Fibroblast of skin of abdomen (primary cell): ENCODE measurements around the gene KRT82.
"Not testable (repeated sequence)": the region's sequence is repeated elsewhere in the genome, so short reads cannot be mapped to it uniquely, and the experiment has no call there.

ENCODE experiments used
- DNase-seq: peaks from one replicate; pipeline ENCODE4 v3.0.0-alpha.2; 2013

KRT82 gene

DNA sequence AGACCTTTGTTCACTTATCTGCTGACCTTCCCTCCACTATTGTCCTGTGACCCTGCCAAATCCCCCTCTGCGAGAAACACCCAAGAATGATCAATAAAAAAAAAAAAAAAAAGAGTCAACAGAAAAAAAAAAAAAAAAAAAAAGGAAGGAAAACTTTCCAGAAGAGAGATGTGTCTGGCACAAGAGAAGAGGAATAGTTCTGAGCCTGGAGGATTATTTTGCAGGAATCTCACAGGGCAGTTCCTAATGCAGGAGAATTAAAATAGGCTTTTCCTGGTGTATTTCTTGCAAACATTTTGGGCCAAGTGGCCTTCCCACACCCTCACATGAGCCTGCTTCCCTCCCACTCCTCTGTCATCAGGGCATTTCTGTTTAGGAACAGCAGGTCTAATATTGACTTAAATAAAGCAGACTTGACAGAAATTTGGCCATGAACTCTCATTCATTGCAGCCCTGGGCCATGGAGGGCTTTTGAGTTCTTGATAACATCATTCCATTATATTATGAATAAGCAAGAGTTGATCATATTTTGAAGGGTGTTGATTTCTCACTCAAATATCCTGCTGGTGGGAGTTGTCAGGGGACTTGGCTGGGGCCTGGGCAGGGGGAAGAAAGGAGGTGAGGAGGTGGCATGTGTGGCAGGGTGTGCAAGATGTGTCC lies 4.6 kb upstream of the KRT82 start:
- DNase-seq = not testable (repeated sequence)

DNA sequence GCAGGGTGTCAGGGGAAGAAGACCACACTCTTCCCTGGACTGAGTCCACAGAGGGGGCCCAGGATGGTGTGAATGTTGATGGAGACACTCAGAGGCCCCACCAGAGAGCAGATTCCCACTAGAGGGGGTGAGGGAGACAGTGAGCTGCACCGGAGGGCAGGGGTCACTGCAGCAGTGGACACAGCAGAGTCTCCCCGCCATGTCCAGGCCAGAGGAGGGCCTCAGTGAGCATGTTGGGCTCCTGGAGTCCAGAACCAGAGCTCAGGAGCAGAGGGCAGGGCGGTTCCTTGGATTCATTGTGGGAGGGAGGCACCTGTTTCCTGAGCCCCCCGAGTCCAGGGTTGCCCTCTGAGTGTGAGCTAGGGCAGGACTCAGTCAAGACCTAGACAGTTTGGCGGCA lies 1.8 kb upstream of the KRT82 start:
- DNase-seq = no peak

DNA sequence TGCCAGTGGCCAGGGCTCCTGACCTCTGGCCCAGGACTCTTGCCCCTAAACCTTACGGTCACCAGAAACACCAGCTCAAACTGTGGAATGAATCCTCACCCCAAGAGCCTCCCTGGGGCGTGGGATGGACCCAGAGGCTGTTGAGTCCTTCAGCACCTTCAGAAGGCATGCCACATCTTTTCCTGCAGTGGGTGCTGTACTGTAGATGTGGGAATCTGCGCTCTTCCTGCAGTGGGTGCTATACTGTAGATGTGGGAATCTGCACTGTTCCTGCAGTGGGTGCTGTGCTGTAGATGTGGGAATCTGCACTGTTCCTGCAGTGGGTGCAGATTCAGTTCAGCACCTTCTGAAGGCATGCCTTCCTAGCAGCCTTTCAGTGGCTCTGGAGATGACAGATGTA lies 1.2 kb downstream of the KRT82 start:
- DNase-seq = no peak

DNA sequence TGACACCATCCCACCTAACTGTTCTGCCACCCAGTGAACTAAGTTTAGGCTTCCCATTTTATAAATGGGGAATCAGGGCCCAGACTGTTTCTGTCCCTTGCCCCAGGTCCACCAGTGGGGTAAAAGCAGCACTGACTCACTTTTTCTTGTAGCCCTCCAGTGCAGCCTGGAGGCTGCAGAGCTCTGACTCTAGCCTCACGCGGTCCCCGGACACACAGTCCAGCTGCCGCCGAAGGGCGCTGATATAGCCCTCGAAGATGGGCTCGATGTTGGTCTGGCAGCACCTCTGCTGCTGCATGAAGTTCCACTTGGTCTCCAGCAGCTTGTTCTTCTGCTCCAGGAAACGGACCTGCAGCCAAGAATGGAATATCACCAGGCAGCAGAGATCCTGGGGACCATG lies 2.6 kb downstream of the KRT82 start:
- no peak for DNase-seq

DNA sequence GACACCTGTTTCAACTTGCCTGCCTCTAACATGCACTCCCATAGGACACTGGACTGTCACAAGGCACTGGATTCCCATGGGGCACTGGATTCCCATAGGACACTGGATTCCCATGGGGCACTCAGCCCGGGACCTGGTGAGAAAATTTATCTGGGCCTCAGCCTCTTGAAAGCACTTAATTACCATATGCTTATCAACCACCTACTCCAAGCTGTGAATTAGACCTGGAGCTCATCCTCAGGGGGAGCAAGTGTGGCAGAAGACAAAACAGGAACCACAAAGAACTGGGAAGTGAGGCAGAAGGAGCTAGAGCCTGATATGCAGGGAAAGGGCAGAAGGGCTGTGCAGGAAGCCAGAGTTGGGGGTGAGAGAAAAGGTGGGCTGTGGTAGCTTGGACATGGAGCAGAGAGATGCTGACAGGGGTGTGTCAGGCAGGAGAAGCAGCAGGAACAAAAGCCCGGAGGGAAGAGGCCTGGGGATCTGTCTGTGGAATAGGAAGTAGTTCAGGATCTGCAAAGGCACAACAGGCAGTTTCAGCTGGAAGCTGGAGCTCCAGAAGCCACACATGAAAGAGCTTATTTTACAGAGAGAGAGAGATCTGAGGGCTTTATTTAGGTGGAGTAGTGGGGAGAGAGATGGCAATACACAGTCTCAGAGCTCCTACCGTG lies 3.1 kb downstream of the KRT82 start:
- DNase-seq = no peak

DNA sequence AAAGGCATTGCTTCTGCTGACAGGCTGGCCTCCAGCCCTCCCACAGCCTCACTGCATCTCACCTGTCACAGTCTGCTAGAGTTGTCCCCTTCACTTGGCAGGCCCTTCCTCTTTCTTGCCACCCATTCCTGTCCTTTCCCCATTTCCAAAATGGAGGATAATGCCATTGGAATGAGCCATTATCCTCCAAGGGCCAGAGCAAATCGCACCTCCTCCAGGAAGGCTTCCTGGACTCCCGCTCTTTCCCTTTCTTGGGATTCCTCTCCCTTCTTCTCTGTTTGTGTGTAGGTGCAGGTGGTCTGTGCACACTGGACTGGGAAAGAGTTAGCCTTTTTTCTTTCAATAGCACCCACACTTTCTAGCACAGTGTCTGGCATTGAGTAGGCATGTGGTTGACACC lies 3.8 kb downstream of the KRT82 start:
- no peak for DNase-seq

DNA sequence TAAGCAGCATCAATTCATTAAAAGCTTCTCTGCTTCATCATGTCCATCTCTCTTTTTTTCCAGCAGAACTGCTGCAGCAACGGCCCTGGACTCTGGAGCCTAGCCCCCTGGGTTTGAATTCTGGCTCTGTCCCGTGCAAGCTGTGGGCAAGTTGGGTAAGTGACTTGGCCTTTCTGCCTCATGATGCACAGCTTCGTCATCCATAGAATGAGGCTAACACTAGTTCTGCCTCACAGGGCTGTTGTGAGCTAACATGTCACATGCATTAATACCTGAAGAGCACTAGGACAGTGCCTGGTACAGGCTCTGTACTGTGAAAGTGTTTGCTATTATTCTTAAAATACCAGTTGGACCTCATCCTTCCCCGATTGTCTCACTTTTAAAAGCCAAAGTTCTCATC lies 4.2 kb downstream of the KRT82 start:
- no peak for DNase-seq

DNA sequence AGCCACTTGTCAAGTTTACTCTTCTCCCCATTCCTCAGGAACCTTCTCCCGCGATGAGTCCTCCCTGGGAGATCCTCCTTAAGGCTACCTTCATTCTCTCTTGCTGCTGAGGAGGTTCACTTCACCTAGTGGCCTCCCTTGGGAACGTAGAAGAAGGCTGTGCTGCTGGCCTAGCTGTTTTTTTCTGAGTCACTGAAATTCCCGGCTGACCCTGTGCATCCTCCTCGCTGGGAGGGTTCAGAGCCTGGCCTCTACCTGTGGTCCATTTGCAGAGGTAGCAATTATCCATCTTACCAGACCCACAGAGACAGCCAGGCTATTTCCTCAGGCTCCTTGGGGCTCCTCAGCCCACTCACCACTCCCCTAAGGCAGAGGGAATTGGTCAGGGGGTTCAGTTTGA lies 4.6 kb downstream of the KRT82 start:
- no peak for DNase-seq

DNA sequence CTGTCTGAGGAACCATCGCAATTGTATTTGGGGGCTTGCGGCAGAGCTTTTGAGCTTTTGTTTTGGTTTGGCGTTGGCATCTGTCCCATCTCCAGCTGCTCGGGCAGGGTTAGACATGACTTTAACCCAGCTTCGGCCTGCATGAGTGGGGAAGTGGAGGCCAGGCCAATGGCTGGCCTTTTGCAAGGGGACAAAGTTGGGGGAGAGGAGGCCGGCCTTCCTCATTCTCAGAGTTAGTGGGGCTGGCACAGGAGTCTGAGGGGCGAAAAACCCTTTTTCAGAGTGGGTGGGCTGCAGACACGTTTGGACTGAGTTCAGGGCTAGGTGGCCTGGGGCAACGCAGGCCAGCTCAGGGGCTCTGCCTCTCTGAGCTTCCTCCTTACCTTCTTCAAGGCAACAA lies 5.2 kb downstream of the KRT82 start:
- no peak for DNase-seq

DNA sequence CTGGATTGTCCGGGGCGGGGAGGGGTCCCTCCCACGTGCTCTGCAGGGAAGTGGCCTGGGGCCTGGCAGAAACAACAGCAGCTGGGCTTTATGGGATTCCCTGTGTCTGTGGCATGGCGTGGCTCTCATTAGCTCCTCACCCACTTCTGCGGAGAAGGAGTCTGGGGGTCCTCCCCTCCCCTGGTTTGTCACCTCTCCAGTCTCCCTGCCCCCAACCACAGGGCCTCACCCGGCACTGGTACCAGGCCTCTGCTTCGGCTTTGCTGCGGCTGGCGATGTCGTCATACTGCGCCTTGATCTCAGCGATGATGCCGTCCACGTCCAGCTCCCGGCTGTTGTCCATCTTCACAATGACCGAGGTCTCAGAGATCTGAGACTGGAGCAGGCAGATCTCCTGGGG lies 6.4 kb downstream of the KRT82 start:
- no peak for DNase-seq

DNA sequence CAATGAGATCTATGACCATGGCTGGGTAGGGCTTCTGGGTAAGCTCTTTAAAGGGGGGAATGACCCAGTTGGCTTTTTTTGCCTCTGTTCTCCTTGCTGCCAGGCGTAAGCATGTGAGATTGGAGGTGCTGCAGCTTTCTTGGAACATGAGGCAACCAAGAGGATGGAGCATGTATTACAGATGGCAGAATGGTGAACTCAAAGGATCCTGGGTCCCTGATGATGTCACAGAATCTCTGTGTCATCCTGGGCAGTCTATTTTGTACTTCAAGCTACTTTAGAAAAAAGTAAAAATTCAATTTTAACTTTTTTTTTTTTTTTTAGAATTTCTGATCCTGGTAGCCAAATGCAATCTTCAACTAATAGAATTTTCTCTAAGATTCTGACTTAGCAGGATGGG lies 8.0 kb downstream of the KRT82 start:
- DNase-seq = no peak

DNA sequence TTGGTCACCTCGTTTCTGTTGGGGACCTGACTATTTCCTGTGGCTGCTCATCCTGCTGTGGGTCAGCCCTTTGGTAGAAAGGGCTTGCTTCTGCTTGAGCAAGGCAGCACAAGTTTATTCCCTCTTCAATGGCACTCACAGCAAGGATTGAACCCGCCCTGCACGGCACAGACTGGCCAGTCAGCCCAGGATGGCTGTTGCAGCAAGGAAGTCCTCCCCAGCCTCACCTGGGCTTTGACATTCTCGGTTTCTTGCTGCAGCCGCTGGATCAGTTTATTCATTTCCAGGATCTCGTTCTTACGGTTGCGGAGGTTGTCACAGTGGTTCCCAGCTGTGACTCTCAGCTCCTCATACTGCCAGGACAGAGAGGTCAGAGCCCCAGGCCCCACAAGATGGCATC lies 9.5 kb downstream of the KRT82 start:
- DNase-seq = no peak

DNA sequence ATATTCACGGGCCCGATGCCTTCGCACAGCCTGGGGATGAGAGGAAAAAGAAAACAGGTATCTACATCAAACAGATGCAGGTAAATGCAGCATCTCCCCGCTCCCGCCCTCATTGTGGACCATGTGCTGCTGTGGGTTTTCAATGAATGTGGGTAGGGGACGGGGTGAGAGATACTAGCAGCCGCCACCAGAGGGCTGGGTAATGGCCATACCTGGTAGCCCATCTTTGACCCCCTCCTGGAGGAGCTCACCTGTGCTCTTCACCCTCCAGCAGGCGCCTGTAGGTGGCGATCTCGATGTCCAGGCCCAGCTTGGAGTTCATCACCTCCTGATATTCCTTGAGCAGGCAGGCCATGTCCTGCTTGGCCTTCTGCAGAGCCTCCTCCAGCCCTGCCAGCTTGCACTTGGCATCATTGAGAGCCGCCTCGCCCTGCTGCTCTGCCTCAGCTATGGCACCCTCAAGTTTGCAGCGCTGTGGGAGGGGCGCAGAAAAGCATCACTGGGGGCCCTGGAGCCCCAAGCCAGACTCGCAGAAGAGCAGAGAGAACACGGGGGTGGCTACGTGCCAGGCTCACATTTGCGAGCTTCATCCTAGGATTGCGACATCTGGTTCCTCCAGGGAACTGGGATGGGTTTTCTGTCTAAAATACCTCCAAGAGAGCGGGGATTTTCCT lies 10.2 kb downstream of the KRT82 start:
- peak; percentile 54 for DNase-seq

DNA sequence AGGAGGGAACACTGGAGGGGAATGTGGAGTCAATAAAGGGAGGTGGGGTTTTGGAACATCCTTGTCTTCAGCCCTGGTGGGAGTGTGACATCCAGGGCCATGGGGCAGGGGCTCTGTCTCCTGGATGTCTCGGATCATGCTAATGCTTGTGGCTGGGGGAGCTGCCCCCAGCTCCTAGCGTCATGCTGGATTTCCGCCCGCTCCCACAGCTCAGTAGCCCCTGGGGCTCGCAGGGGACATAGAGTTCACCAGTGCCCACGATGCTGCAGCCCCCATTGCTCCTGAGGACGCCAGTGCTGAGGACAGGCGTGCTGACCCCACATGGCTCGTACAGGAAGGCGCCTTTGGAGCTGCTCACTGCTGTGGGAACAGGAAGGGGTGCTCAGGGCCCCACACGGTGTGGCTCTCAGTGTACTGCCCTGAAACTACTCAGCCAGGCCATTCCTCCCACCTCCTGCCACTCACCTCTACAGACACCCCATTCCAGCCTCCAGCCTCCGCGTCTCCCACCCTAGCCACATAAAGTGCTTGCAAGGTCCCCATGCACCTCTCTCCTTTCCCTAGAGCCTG lies 11.2 kb downstream of the KRT82 start:
- DNase-seq = no peak

DNA sequence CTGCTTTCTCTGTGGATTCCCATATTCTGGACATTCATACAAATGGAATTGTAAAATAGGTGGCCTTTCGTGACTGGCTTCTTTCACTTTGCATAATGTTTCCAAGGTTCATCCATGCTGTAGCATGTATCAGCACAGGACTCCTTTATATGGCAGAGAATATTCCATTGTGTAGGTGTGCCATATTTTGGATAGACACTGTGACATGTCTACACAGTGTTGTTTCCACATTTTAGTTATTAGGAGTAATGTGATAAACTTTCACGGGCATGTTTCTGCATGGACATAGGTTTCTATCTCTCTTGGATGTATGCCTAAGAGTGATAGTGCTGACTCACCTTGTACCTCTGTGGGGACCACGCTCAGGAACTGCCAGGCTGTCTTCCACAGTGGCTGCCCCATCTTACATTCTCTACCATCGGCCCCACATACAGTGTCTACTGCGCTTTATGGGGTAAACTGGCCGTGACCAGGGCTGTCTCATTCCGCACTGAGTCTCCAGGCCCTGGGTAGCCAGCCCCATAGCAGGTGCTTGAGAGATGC lies 13.6 kb downstream of the KRT82 start:
- DNase-seq = no peak

DNA sequence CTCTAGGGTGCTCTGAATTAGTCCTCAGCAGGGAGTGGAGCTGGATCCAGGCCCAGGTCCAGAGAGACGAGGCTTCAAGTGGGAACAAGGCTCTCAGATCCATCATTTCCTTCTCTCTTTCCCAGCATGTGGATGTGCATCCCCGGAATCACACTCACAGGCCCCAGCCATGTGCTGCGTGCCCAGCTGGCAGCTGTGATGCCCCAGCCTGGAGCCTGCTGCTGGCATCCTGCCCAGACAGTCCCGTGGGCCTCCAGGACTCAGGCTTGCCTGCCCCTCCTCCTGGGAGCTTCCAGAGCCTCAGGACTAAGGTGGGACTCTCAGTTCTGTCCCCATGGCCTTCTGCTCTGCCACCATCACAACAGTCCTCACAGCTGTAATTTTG lies 14.5 kb downstream of the KRT82 start:
- no peak for DNase-seq

DNA sequence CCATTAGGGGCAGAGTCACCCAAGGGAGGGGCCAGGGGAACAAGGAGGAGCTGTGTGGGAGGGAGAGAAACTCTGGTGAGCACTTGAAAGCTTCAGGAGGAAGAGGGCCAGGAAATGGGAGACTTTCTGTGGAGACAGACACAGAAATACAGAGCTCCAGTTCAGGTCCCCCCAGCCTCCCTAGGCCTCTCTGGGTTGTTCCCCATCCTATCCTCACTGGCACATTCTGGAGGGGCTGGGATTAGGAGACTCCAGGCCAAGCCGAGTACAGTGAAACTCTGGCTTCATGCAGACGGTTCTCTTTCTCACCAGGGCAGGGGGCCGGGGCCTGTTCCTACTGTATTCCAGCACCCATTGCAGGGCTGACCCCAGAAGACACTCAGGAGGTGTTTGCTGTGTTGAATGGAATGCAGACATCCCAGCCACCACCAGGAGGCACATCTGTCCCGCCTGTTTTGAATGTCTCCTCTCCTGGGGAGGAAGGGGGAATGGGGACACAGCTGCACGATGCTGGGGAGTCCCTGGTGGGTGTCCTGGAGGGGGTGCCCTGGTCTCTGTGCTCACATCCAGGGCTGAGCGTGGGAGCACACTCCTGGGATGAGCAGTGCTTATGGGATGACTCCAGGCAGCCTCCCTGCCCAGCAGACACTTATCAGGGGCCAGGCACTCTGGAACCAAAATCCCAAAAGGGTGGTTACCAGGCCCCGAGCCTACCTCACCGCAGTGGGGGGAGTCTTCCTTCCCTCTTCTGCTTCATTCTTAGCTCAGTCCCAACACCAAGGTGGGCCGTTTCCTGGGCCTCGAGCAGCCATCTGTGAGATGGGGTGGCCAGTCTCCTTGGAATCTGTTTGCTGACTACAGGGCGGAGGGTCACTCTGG lies 15.2 kb downstream of the KRT82 start:
- DNase-seq = peak; percentile 19

DNA sequence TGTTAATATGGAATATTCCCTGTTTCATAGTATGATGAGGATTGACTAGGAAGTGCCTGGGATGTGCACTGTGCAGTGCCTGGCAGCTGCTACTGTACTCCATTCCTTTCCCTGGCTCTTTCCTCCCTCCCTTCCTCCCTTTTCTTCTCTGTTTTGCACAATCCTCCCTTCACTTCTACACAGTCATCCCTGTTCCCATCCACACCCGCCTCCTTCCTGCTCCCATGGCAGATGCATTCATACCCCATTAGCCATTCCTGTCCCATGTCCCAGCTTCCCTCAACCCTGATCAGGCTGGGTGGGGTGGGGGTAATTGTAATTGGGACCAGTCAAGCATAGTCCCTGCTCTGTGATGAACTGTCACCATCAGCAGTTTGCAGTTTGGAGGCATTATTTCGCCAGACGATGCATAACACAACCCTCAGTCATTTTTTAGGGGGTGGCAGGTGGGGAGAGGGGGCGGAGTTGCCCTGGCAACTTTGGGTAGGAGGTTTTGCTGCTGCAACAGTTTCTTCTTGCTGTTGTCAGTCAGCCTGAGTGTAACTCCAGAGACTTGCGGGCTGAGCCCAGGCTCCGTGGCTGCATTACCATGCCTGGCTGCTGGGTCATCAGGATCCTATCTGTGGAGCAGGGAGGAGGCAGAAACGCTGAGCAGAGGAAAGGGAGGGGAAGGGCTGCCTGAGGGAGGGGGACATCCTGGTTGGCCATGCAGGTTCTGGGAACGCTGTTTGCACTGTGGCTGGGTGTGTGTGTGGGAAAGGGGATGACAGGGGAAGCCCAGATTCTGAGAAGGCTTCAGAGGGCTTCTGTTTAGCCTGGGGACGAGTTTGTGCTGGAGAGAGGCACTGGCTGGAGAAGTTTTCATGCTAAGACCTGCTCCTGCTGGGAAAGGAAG lies 16.6 kb downstream of the KRT82 start:
- peak; percentile 36 for DNase-seq

DNA sequence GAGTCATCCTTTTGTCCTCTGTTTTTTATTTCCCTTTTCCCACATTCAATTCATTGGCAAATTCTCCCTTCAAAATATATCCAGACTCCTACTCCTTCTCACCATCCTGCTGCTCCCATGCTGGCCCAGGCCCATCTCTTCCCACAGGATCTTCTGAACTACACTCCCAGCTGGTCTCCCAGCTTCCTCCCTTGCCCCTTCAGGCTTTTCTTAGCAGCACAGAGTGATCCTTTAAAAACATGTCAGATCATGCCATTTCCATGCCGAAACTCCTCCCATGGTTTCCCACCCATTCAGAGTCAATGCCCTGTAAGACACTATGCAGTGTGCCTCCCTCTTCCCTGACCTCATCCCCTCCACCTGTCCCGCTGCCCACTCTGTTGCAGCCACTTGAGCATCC lies 18.3 kb downstream of the KRT82 start:
- no peak for DNase-seq

DNA sequence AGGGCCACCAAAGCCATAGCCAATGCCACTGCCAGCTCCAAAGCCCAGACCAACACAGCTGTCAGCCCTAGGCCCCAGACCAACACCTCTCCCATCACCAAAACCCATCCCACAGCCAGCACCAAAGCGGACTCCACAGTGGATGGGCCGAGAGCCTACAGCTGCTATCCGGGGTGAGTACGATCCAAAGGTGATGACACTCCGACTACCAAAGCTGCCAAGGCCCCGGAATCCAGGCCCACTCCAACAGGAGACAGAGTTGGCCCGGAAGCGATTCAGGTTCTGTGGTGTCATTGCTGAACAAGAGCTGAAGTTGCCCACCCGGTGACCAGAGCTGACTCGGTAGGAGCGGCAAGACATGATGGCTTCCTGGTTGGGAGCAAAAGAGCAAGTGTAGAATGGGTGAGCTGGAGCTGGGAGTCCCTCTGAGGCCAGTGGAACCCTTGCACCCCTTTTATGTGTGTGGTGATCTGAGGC lies 20.9 kb downstream of the KRT82 start, which contains the start of gene KRT84:
Gene KRT84, minus strand, starts transcription at position 427 of the 477 bp plus-strand sequence. Its CDS starts 67 bp downstream, at position 360.
- no peak for DNase-seq

DNA sequence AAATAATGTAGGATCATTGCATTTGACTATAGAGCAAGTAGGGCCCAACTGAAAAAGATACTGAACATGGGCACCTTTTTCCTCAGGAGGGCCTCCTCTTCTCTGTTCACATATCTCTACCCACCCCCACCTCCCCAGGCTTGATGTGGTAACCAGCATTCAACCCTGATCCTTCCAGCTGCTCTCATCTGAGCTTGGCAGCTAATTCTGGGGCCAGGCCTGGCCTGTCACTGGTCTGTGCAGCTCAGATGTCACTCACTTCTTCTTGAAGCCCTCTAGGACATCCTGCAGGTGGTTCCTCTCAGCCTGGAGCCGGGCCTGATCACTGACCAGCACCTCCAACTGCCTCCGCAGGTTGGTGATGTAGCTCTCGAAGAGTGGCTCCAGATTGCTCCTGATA lies 22.8 kb downstream of the KRT82 start:
- no peak for DNase-seq
